H1 (cell line): ENCODE measurements around the gene CHN2. TPM values are rescaled to one million over a fixed set of nuclear protein-coding genes. Genes with fewer than 3 reads are reported as not detected.

Experiments
- CTCF ChIA-PET: fragments of 300-600 bp; sonication (Branson Sonifier 250); formaldehyde crosslinking; loops from one replicate; lab custom pipeline; 2021; ENCODE audit not compliant: partially characterized antibody; lab: Charles Lee
- POLR2A ChIA-PET: fragments of 300-600 bp; sonication (Branson Sonifier 250); formaldehyde crosslinking; loops from one replicate; lab custom pipeline; 2021; ENCODE audit warnings: inconsistent platforms; ENCODE audit not compliant: partially characterized antibody; lab: Charles Lee
- DNase-seq, 2 experiments: peaks; one replicate each; pipeline versions ENCODE4 v3.0.0 to v3.0.0-alpha.2; 2010 to 2022; ENCODE audit warnings: low spot score in 2 of 2, low read depth in 1 of 2, mixed read lengths in 1 of 2
- FAIRE-seq: peaks from 2 replicates; lab custom pipeline; 2011; peaks lifted over from hg19 to GRCh38; lab: Jason Lieb, UNC
- H2AFZ ChIP-seq: 2 replicates; pipeline ENCODE4 v1.8.1; 2012; ENCODE audit warnings: low read length, inconsistent platforms
- H2AK5ac ChIP-seq: 2 replicates; pipeline ENCODE4 v1.6.1; 2013; ENCODE audit warnings: low read depth, low read length
- H2BK120ac ChIP-seq: replicated peaks from 2 replicates; pipeline ENCODE3; 2013; ENCODE audit warnings: low read depth, low read length, inconsistent platforms
- H2BK12ac ChIP-seq: 2 replicates; pipeline ENCODE4 v1.6.1; 2013; ENCODE audit warnings: low read depth, low read length
- H2BK15ac ChIP-seq: 2 replicates; pipeline ENCODE4 v1.6.1; 2013; ENCODE audit warnings: low read length
- H2BK20ac ChIP-seq: 2 replicates; pipeline ENCODE4 v1.6.1; 2013; ENCODE audit warnings: low read length
- H2BK5ac ChIP-seq: 2 replicates; pipeline ENCODE4 v1.6.1; 2013; ENCODE audit warnings: low read depth, low read length
- H3K14ac ChIP-seq: 2 replicates; pipeline ENCODE4 v1.6.1; 2013; ENCODE audit warnings: inconsistent platforms; ENCODE audit not compliant: insufficient read length
- H3K18ac ChIP-seq: 2 replicates; pipeline ENCODE4 v1.6.1; 2013; ENCODE audit warnings: low read length; ENCODE audit errors: extremely low read depth
- H3K23ac ChIP-seq: 2 replicates; pipeline ENCODE4 v1.6.1; 2013; ENCODE audit warnings: inconsistent platforms; ENCODE audit not compliant: insufficient read length
- H3K23me2 ChIP-seq: 2 replicates; pipeline ENCODE4 v1.6.1; 2013; ENCODE audit warnings: low read depth, low read length
- H3K27ac ChIP-seq: 2 replicates; pipeline ENCODE4 v1.6.1; 2011; ENCODE audit warnings: low read depth, low read length, inconsistent platforms
- H3K27me3 ChIP-seq, 4 experiments: replicated peaks in 1 of 4; 1 replicate in 1 of 4; 2 replicates in 3 of 4; pipeline versions ENCODE4 v1.6.1 to v1.8.1; 2011 to 2013; ENCODE audit warnings: low read length in 3 of 4, mild to moderate bottlenecking in 3 of 4, inconsistent platforms in 2 of 4, mixed read lengths in 2 of 4, moderate library complexity in 1 of 4; ENCODE audit not compliant: control insufficient read depth in 3 of 4, insufficient read depth in 3 of 4; ENCODE audit errors: extremely low read depth in 1 of 4
- H3K36me3 ChIP-seq, 4 experiments: 2 replicates each; pipeline versions ENCODE4 v1.6.1 to v1.8.1; 2011 to 2013; ENCODE audit warnings: mild to moderate bottlenecking in 4 of 4, low read length in 3 of 4, moderate library complexity in 2 of 4, control low read depth in 1 of 4, inconsistent platforms in 1 of 4; ENCODE audit not compliant: insufficient read depth in 4 of 4, control insufficient read depth in 2 of 4
- H3K4ac ChIP-seq: replicated peaks from 2 replicates; pipeline ENCODE3; 2013; ENCODE audit warnings: low read length, low read depth, mixed read lengths, inconsistent platforms; ENCODE audit not compliant: insufficient read length
- H3K4me1 ChIP-seq, 4 experiments: replicated peaks in 1 of 4; 1 replicate in 1 of 4; 2 replicates in 3 of 4; pipeline versions ENCODE4 v1.6.1 to v1.8.1; 2011 to 2013; ENCODE audit warnings: low read length in 3 of 4, inconsistent platforms in 2 of 4, mixed read lengths in 1 of 4; ENCODE audit not compliant: insufficient read depth in 4 of 4, control insufficient read depth in 3 of 4
- H3K4me2 ChIP-seq, 2 experiments: 2 replicates each; pipeline versions ENCODE4 v1.6.1 to v1.8.1; 2011 to 2013; ENCODE audit warnings: low read depth in 2 of 2, low read length in 2 of 2, control low read depth in 1 of 2, inconsistent platforms in 1 of 2, mild to moderate bottlenecking in 1 of 2; ENCODE audit not compliant: insufficient read depth in 1 of 2
- H3K4me3 ChIP-seq, 4 experiments: fragments of 200-600, 300-600 bp in 1 of 4; sonication (generic), shearing (Covaris generic), sonication (Bioruptor Twin) in 1 of 4; 2 replicates each; pipeline versions ENCODE4 v1.5.1 to v1.8.1; 2011 to 2016; ENCODE audit warnings: low read length in 4 of 4, low read depth in 3 of 4, control low read depth in 2 of 4, inconsistent platforms in 2 of 4, mild to moderate bottlenecking in 2 of 4, mixed read lengths in 1 of 4, moderate library complexity in 1 of 4; ENCODE audit not compliant: insufficient read depth in 2 of 4; ENCODE audit errors: extremely low read depth in 1 of 4
- H3K56ac ChIP-seq: replicated peaks from 2 replicates; pipeline ENCODE3; 2013; ENCODE audit warnings: low read depth, mild to moderate bottlenecking, mixed read lengths, low read length, inconsistent platforms; ENCODE audit not compliant: insufficient read length
- H3K79me1 ChIP-seq: 2 replicates; pipeline ENCODE4 v1.6.1; 2013; ENCODE audit warnings: low read depth, low read length, control low read depth
- H3K79me2 ChIP-seq, 2 experiments: 2 replicates each; pipeline versions ENCODE4 v1.6.1 to v1.8.1; 2012 to 2013; ENCODE audit warnings: low read length in 2 of 2, mild to moderate bottlenecking in 2 of 2, inconsistent platforms in 1 of 2; ENCODE audit not compliant: insufficient read depth in 2 of 2, control insufficient read depth in 1 of 2
- H3K9ac ChIP-seq, 4 experiments: replicated peaks in 1 of 4; 1 replicate in 1 of 4; 2 replicates in 3 of 4; pipeline versions ENCODE4 v1.6.1 to v1.8.1; 2011 to 2013; ENCODE audit warnings: low read depth in 3 of 4, low read length in 3 of 4, control low read depth in 2 of 4, mild to moderate bottlenecking in 2 of 4, moderate library complexity in 2 of 4, inconsistent platforms in 1 of 4; ENCODE audit errors: extremely low read depth in 1 of 4
- H3K9me3 ChIP-seq, 2 experiments: 2 replicates each; pipeline versions ENCODE4 v1.6.1 to v1.8.1; 2012 to 2013; ENCODE audit warnings: mild to moderate bottlenecking in 2 of 2, moderate library complexity in 2 of 2, control low read depth in 1 of 2, inconsistent platforms in 1 of 2, low read depth in 1 of 2, low read length in 1 of 2, mixed read lengths in 1 of 2; ENCODE audit not compliant: insufficient read depth in 2 of 2
- H4K20me1 ChIP-seq, 2 experiments: replicated peaks in 1 of 2; 2 replicates each; pipeline versions ENCODE3 to v1.8.1; 2011 to 2013; ENCODE audit warnings: inconsistent platforms in 2 of 2, low read length in 2 of 2, mild to moderate bottlenecking in 1 of 2; ENCODE audit not compliant: insufficient read depth in 2 of 2, control insufficient read depth in 1 of 2
- H4K5ac ChIP-seq: 2 replicates; pipeline ENCODE4 v1.6.1; 2013; ENCODE audit warnings: low read length, low read depth, mixed read lengths, inconsistent platforms; ENCODE audit not compliant: insufficient read length
- H4K8ac ChIP-seq: 2 replicates; pipeline ENCODE4 v1.8.0; 2013; ENCODE audit warnings: mild to moderate bottlenecking, moderate library complexity, low read length, inconsistent platforms; ENCODE audit not compliant: insufficient read depth; ENCODE audit errors: extremely low read depth
- H4K91ac ChIP-seq: replicated peaks from 2 replicates; pipeline ENCODE3; 2013; ENCODE audit warnings: low read length, mixed read lengths, inconsistent platforms; ENCODE audit not compliant: insufficient read length
- ASH2L ChIP-seq: fragments of 200-600, 300-600 bp; sonication (generic); IDR thresholded peaks from one replicate; pipeline ENCODE4 v1.7.1; 2017; ENCODE audit warnings: low read length
- CBX5 ChIP-seq: fragments of 300-800, 300-1000 bp; sonication (generic); IDR thresholded peaks from 2 replicates; pipeline ENCODE4 v1.7.1; 2016; ENCODE audit warnings: antibody characterized with exemption, low read length, low read depth
- FOSL1 ChIP-seq: IDR thresholded peaks from 2 replicates; pipeline ENCODE4 v1.6.1; 2011; ENCODE audit warnings: mild to moderate bottlenecking, low read depth, low read length, moderate library complexity; ENCODE audit not compliant: insufficient read depth
- RAD21 ChIP-seq, 2 experiments: IDR thresholded peaks in 1 of 2; conservative IDR thresholded peaks in 1 of 2; 2 replicates each; pipeline ENCODE4 v1.6.1; 2011; ENCODE audit warnings: low read depth in 2 of 2, low read length in 2 of 2, improper control_type of control experiment in 1 of 2, inconsistent platforms in 1 of 2, mild to moderate bottlenecking in 1 of 2, moderate library complexity in 1 of 2
- TBP ChIP-seq: IDR thresholded peaks from 2 replicates; pipeline ENCODE4 v1.6.1; 2011; ENCODE audit warnings: low read depth, low read length, improper control_type of control experiment
- WGBS, 2 experiments: shearing (Covaris generic) in 1 of 2; methylation state at CpG; one replicate each; pipeline versions ENCODE4 v1.1.6 to v1.1.7; 2013 to 2015; ENCODE audit warnings: low lambda C conversion rate in 2 of 2, mixed read lengths in 2 of 2, inconsistent platforms in 1 of 2, low coverage in 1 of 2, missing lambda C conversion rate in 1 of 2; ENCODE audit not compliant: insufficient replicate concordance in 2 of 2, insufficient coverage in 1 of 2, insufficient read length in 1 of 2; ENCODE audit errors: extremely low coverage in 1 of 2, missing lambda C conversion rate in 1 of 2; 5-methylcytosine and 5-hydroxymethylcytosine counted together
- polyA plus RNA-seq, 7 experiments: library from polyadenylated mRNA; depleted of rRNA in 3 of 7; stranded (reverse) in 5 of 7; unstranded in 2 of 7; fragments of >200 nt in 5 of 7; fragments of 200-250 nt in 2 of 7; gene quantifications; 1 replicate in 5 of 7; 2 replicates in 1 of 7; 4 replicates in 1 of 7; pipeline versions ENCODE4 v1.2.1 to v1.2.3, GENCODE V29; 2011 to 2013; ENCODE audit warnings: missing spikeins in 2 of 7, mixed read lengths in 2 of 7
- total RNA-seq: library from RNA; stranded (reverse); fragmentation: NEBNext Ultra II Directional; extraction: Animal tissue kit (Norgen Biotek cat#: 25700); gene quantifications from 2 replicates; pipeline ENCODE4 v1.2.1, GENCODE V29; 2021

Gene CHN2
- total and polyA plus RNA-seq, 2 of the 8 experiments (the other 6 are each of a cell fraction or from before 2014, with no cell fraction given), result 2.9 to 4.8 TPM

- Histone ChIP-seq H2BK120ac (no peak overlapping the region), H4K91ac (no peak overlapping the region), H2BK15ac (no peak overlapping the region), H3K9ac (no peak overlapping the region), H3K56ac (no peak overlapping the region), H3K4me3 (no peak overlapping the region), H3K36me3 (no peaks in the 10 kb centered on the region), H3K27ac (no peak overlapping the region), H2BK12ac (no peak overlapping the region), H4K20me1 (peaks cover 0 to 2% of the 10 kb centered on the region in 2 experiments), H2AFZ (no peak overlapping the region), H3K79me1 (no peaks in the 10 kb centered on the region), H3K4ac (no peak overlapping the region), H3K9me3 (no peaks in the 10 kb centered on the region), H2BK5ac (no peak overlapping the region), H3K4me2 (peak overlapping the region in 1 of 2 experiments; percentile 6; a peak in 1 of 4 replicates), H3K79me2 (no peaks in the 10 kb centered on the region), H3K27me3 (peaks cover 17 to 59% (median 47%) of the 10 kb centered on the region in 4 experiments), H4K8ac (no peak overlapping the region), H3K18ac (no peak overlapping the region), H3K14ac (no peak overlapping the region), H2BK20ac (no peak overlapping the region), H3K23ac (no peak overlapping the region), H3K4me1 (peaks cover 4 to 8% (median 5%) of the 10 kb centered on the region in 4 experiments; a peak in 5 of 7 replicates), H4K5ac (no peak overlapping the region), H3K23me2 (peaks cover 14% of the 10 kb centered on the region), H2AK5ac (no peak overlapping the region)
- CTCF ChIA-PET, result interaction anchor here (0.6 to 1.6 kb wide), 4 partner anchors 20 to 102 kb away, joined by 3 to 4 read pairs (median 3); no protein-coding TSS in a partner anchor
- no peak for DNase-seq
- no peak for FAIRE-seq
- POLR2A ChIA-PET, result no interaction called here
- 70% methylated on average over 4 of the region's 4 CpGs; no CpG with 5 or more reads in 1 of the 2 experiments for WGBS, 2 experiments
- TF ChIP-seq TBP (no peak), CBX5 (no peak), ASH2L (no peak), FOSL1 (no peak), RAD21 (IDR thresholded peaks at IDR 0.05 in 1 of 2, conservative IDR thresholded peaks at IDR 0.05 in 1 of 2; ENCODE audit: low read depth in 2 of 2, low read length in 2 of 2) (no peak)
Observed at GRCh38 chr7:29196191-29196590, 1.6 kb downstream of the CHN2 start.
